Erythroblast (primary cell): ENCODE data around the gene TTC39C.

Experiments
- GATA1 ChIP-seq: IDR thresholded peaks from 2 replicates; pipeline ENCODE4 v1.6.1; 2011; ENCODE audit warnings: low read depth, mild to moderate bottlenecking, control low read depth, low read length, moderate library complexity
- POLR2A ChIP-seq: IDR thresholded peaks from 2 replicates; pipeline ENCODE4 v1.6.1; 2011; ENCODE audit warnings: mild to moderate bottlenecking, low read length

- no peak for TF ChIP-seq POLR2A
- no peak for TF ChIP-seq GATA1
Measured at GRCh38 chr18:24031318-24031717, 16.8 kb downstream of the TTC39C start.
